HCT116 (cell line): ENCODE data around the gene WWOX. TPM values are rescaled to one million over a fixed set of nuclear protein-coding genes. Genes with fewer than 3 reads are reported as not detected.

ENCODE experiments used
- ATAC-seq: fragments of 200-7000 bp; cut with Tn5 transposase; 2 replicates; pipeline ENCODE4 v1.9.1; 2020; ENCODE audit warnings: mild to moderate bottlenecking, moderate library complexity
- BruUV-seq: library from RNA; stranded (reverse); fragments of 400-500 nt; replicated peaks from 2 replicates; lab custom pipeline; 2021; lab: Mats Ljungman, UMichigan
- CTCF ChIA-PET: fragments of 300-600 bp; sonication (Branson Sonifier 250); formaldehyde crosslinking; loops from one replicate; lab custom pipeline; 2021; ENCODE audit warnings: antibody characterized with exemption; lab: Charles Lee
- POLR2A ChIA-PET: fragments of 300-600, 350-600 bp; sonication (Branson Sonifier 250); formaldehyde crosslinking; loops from one replicate; lab custom pipeline; 2021; ENCODE audit warnings: antibody characterized with exemption; lab: Charles Lee
- RAD21 ChIA-PET, 2 experiments: fragments of 300-600 bp; sonication (Branson Sonifier 250); formaldehyde crosslinking; loops; one replicate each; lab custom pipeline; 2023; ENCODE audit warnings: low total read pairs in 2 of 2; ENCODE audit not compliant: uncharacterized antibody in 2 of 2, unreplicated experiment in 2 of 2, low non-redundant PET in 1 of 2; lab: Charles Lee
- DNase-seq: peaks from one replicate; pipeline ENCODE4 v3.0.0-alpha.2; 2010; ENCODE audit warnings: low read depth, low spot score
- H2AFZ ChIP-seq: fragments of 200-600 bp; shearing (Covaris generic), sonication (generic); 2 replicates; pipeline ENCODE4 v1.6.1; 2017; ENCODE audit warnings: low read depth, mixed run types, mixed read lengths, antibody characterized with exemption, low read length; ENCODE audit not compliant: poor library complexity, severe bottlenecking
- H3K27ac ChIP-seq: 2 replicates; pipeline ENCODE4 v1.5.1; 2012; ENCODE audit warnings: low read depth, low read length
- H3K27me3 ChIP-seq: fragments of 200-600 bp; sonication (generic); 2 replicates; pipeline ENCODE4 v1.6.1; 2016; ENCODE audit warnings: mixed run types, low read length, mixed read lengths; ENCODE audit not compliant: insufficient read depth
- H3K36me3 ChIP-seq, 2 experiments: fragments of 200-500 bp in 1 of 2; fragments of 200-600 bp in 1 of 2; sonication (Bioruptor generic) in 1 of 2; sonication (generic) in 1 of 2; 2 replicates each; pipeline versions ENCODE4 v1.5.1 to v1.6.1; 2014 to 2016; ENCODE audit warnings: low read length in 2 of 2, inconsistent platforms in 1 of 2, mixed read lengths in 1 of 2, mixed run types in 1 of 2; ENCODE audit not compliant: insufficient read depth in 2 of 2, control insufficient read depth in 1 of 2
- H3K4me1 ChIP-seq, 2 experiments: fragments of 200-600 bp in 1 of 2; sonication (generic) in 1 of 2; 2 replicates each; pipeline versions ENCODE4 v1.5.1 to v1.6.1; 2012 to 2017; ENCODE audit warnings: low read length in 2 of 2, inconsistent platforms in 1 of 2, mild to moderate bottlenecking in 1 of 2, mixed read lengths in 1 of 2, mixed run types in 1 of 2, moderate library complexity in 1 of 2; ENCODE audit not compliant: insufficient read depth in 2 of 2, control insufficient read depth in 1 of 2
- H3K4me2 ChIP-seq: fragments of 200-600 bp; sonication (generic); 2 replicates; pipeline ENCODE4 v1.6.1; 2017; ENCODE audit warnings: mixed run types, low read length, mixed read lengths
- H3K4me3 ChIP-seq, 2 experiments: fragments of 200-600 bp in 1 of 2; sonication (generic) in 1 of 2; replicated peaks in 1 of 2; 2 replicates each; pipeline ENCODE4 v1.5.1; 2011 to 2016; ENCODE audit warnings: low read length in 2 of 2, control low read depth in 1 of 2, low read depth in 1 of 2, mild to moderate bottlenecking in 1 of 2, mixed read lengths in 1 of 2, mixed run types in 1 of 2
- H3K79me2 ChIP-seq: fragments of 200-600 bp; sonication (generic); 2 replicates; pipeline ENCODE4 v1.6.1; 2017; ENCODE audit warnings: mild to moderate bottlenecking, mixed run types, low read length, moderate library complexity, mixed read lengths; ENCODE audit not compliant: insufficient read depth
- H3K9ac ChIP-seq: fragments of 200-600 bp; sonication (generic); 2 replicates; pipeline ENCODE4 v1.6.1; 2016; ENCODE audit warnings: low read length, mixed read lengths
- H3K9me2 ChIP-seq: fragments of 200-600 bp; sonication (generic), shearing (Covaris generic); 2 replicates; pipeline ENCODE4 v1.6.1; 2017; ENCODE audit warnings: mixed run types, mild to moderate bottlenecking, moderate library complexity; ENCODE audit not compliant: insufficient read depth
- H3K9me3 ChIP-seq, 2 experiments: fragments of 200-500 bp in 1 of 2; fragments of 200-600 bp in 1 of 2; sonication (Bioruptor generic) in 1 of 2; sonication (generic) in 1 of 2; 2 replicates each; pipeline ENCODE4 v1.6.1; 2014 to 2017; ENCODE audit warnings: low read length in 2 of 2, mixed read lengths in 2 of 2, inconsistent platforms in 1 of 2, low read depth in 1 of 2, mild to moderate bottlenecking in 1 of 2, mixed run types in 1 of 2, moderate library complexity in 1 of 2; ENCODE audit not compliant: control insufficient read depth in 1 of 2, insufficient read depth in 1 of 2
- H4K20me1 ChIP-seq: fragments of 200-600 bp; sonication (generic), shearing (Covaris generic); 2 replicates; pipeline ENCODE4 v1.6.1; 2017; ENCODE audit warnings: mixed run types, mild to moderate bottlenecking, moderate library complexity; ENCODE audit not compliant: insufficient read depth
- CBX3 ChIP-seq: IDR thresholded peaks from 2 replicates; pipeline ENCODE4 v1.6.1; 2012; ENCODE audit warnings: low read depth
- CEBPB ChIP-seq: IDR thresholded peaks from 2 replicates; pipeline ENCODE4 v1.6.1; 2012; ENCODE audit warnings: low read depth
- CTCF ChIP-seq, 3 experiments: fragments of 200-600 bp in 1 of 3; sonication (generic) in 1 of 3; IDR thresholded peaks in 2 of 3; conservative IDR thresholded peaks in 1 of 3; 2 replicates each; pipeline ENCODE4 v1.5.1; 2012 to 2017; ENCODE audit warnings: low read depth in 2 of 3, low read length in 2 of 3, antibody characterized with exemption in 1 of 3, borderline replicate concordance in 1 of 3, control low read depth in 1 of 3, mild to moderate bottlenecking in 1 of 3, mixed read lengths in 1 of 3, mixed run types in 1 of 3, moderate library complexity in 1 of 3; ENCODE audit not compliant: insufficient read depth in 1 of 3
- ELF1 ChIP-seq: IDR thresholded peaks from 2 replicates; pipeline ENCODE4 v1.6.1; 2012; ENCODE audit warnings: low read depth, borderline replicate concordance
- EZH2 ChIP-seq: fragments of 200-600 bp; sonication (generic); IDR thresholded peaks from 2 replicates; pipeline ENCODE4 v1.6.1; 2017; ENCODE audit warnings: antibody characterized with exemption, mixed run types
- EZH2phosphoT487 ChIP-seq: fragments of 200-600 bp; IDR thresholded peaks from 2 replicates; pipeline ENCODE4 v1.6.1; 2018; ENCODE audit warnings: antibody characterized with exemption, borderline replicate concordance
- JUND ChIP-seq: IDR thresholded peaks from 2 replicates; pipeline ENCODE4 v1.6.1; 2012
- MAX ChIP-seq: IDR thresholded peaks from 2 replicates; pipeline ENCODE4 v1.6.1; 2012
- POLR2A ChIP-seq: IDR thresholded peaks from 2 replicates; pipeline ENCODE4 v1.7.0; 2011; ENCODE audit warnings: borderline replicate concordance; ENCODE audit not compliant: insufficient read depth, insufficient read length; ENCODE audit errors: extremely low read depth
- RAD21 ChIP-seq: IDR thresholded peaks from 2 replicates; pipeline ENCODE4 v1.6.1; 2012; ENCODE audit warnings: low read depth, mild to moderate bottlenecking
- REST ChIP-seq: IDR thresholded peaks from 2 replicates; pipeline ENCODE4 v1.6.1; 2012; ENCODE audit warnings: low read depth
- SIN3A ChIP-seq: IDR thresholded peaks from 2 replicates; pipeline ENCODE4 v1.6.1; 2012; ENCODE audit warnings: low read depth
- SRF ChIP-seq: IDR thresholded peaks from 2 replicates; pipeline ENCODE4 v1.6.1; 2012; ENCODE audit warnings: low read depth
- TCF7L2 ChIP-seq: IDR thresholded peaks from 2 replicates; pipeline ENCODE4 v1.7.0; 2011; ENCODE audit warnings: borderline replicate concordance, inconsistent platforms; ENCODE audit not compliant: insufficient read depth, insufficient read length; ENCODE audit errors: extremely low read depth
- ZFX ChIP-seq: fragments of 450-650 bp; IDR thresholded peaks from 2 replicates; pipeline ENCODE4 v1.6.1; 2017
- ZNF274 ChIP-seq: fragments of 200-500 bp; sonication (Bioruptor generic); IDR thresholded peaks from 2 replicates; pipeline ENCODE4 v1.6.1; 2014; ENCODE audit warnings: mild to moderate bottlenecking, low read depth, low read length, inconsistent platforms
- intact Hi-C: fragments of 100-400 bp; cut with micrococcal nuclease; formaldehyde crosslinking; loops from 2 replicates; pipeline ENCODE4 v1.10.0; 2022
- total RNA-seq: library from RNA; stranded (reverse); gene quantifications from one replicate; pipeline ENCODE4 v1.2.1, GENCODE V29; 2021; ENCODE audit not compliant: unreplicated experiment

Gene WWOX
- total RNA-seq, 1 experiment from 2014 or later, result 13.7 TPM

GRCh38 chr16:78127130-78127529, 27.7 kb downstream of the WWOX start:
- no peak for ATAC-seq
- Histone ChIP-seq H2AFZ (no peak overlapping the region), H3K4me3 (no peak overlapping the region), H3K27me3 (no peaks in the 10 kb centered on the region), H3K79me2 (no peaks in the 10 kb centered on the region), H3K9me2 (no peaks in the 10 kb centered on the region), H3K36me3 (no peaks in the 10 kb centered on the region), H3K9me3 (no peaks in the 10 kb centered on the region), H3K9ac (no peak overlapping the region), H4K20me1 (0 out of 2 replicates have a peak, but pooled peaks cover 4% of the 10 kb centered on the region), H3K4me2 (no peak overlapping the region), H3K27ac (no peak overlapping the region), H3K4me1 (peaks cover 0 to 2% of the 10 kb centered on the region in 2 experiments; a peak in 1 of 4 replicates)
- no peak for DNase-seq
- intact Hi-C loops, result no loop called here
- no TSS peak for BruUV-seq
- POLR2A ChIA-PET, result no interaction called here
- CTCF ChIA-PET, result no interaction called here
- TF ChIP-seq ZFX (no peak), EZH2 (no peak), CBX3 (no peak), SRF (no peak), ELF1 (no peak), RAD21 (no peak), REST (no peak), CTCF (IDR thresholded peaks at IDR 0.05 in 2 of 3, conservative IDR thresholded peaks at IDR 0.05 in 1 of 3; ENCODE audit: borderline replicate concordance in 1 of 3, insufficient read depth in 1 of 3, low read depth in 2 of 3, low read length in 2 of 3) (no peak), ZNF274 (no peak), CEBPB (no peak), JUND (no peak), TCF7L2 (no peak), SIN3A (no peak), POLR2A (no peak), EZH2phosphoT487 (no peak), MAX (no peak)
- RAD21 ChIA-PET, result no interaction called here
